Measurements from ENCODE around the gene EIF5.

EIF5 gene

DNA sequence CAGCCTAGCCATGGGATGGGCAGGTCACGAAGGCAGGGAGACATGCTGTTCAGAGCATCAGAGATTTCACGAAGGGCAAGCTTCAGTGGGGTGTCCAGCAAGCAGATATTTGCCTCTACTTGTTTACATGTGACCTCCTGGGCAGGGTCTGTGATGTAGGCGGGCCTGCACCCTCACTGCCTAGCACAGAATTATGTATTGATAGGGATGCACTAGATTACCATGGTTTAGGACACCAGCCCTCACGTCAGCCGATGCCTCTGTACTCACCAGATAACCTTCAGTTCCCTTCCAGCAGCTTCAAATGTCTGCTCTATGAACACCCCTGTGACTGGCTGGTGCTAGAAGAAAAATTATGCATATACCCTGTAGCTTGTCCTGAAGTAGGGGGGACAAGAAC is 5.1 kb upstream of the EIF5 start:
- no peak for TF ChIP-seq TAF1 (IDR thresholded peaks at IDR 0.05; ENCODE audit: borderline replicate concordance, low read depth, low read length)
- TF ChIP-seq POLR2A (IDR thresholded peaks at IDR 0.05; ENCODE audit: low read depth, low read length), result no peak
- DNase-seq (ENCODE audit: insufficient read length) (no peak), FAIRE-seq (no peak)

DNA sequence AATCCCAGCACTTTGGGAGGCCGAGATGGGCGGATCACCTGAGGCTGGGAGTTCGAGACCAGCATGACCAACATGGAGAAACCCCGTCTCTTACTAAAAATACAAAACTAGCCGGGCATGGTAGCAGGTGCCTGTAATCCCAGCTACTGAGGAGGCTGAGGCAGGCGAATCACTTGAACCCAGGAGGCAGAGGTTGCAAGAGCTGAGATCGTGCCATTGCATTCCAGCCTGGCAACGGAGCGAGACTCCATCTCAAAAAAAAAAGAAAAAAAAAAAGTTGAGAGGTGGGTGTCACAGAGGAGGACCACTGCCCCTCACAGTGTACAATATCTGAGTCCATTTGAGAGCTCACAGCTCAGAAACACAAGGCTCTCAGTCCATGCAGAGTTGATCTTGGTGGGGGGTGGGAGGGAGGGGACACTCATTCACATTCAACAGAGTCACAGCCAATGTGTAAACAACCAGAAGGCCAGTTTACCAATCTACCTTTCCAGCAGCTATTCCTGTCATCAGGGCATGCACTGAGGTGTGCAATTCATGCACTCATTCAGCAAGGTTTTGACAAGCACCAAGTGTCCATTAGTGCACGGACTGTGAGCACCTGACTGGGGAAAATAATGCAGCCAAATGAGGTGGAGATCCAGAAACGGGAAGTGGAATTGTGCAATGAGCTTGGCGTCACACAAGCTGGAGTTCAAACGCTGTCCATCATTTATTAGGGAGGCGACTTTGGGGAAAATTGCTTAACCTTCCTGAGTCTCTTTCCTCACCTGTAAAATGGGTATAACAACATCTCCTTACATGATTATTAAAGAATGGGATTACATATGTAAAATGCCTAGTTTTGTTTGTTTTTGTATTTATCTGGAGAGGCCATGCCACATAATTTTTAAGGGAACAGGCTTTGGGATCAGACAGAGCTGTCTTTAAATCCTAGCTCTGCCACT is 4.4 kb upstream of the EIF5 start:
- no peak for FAIRE-seq
- TF ChIP-seq POLR2A (IDR thresholded peaks at IDR 0.05; ENCODE audit: low read depth, low read length) (no peak), TAF1 (IDR thresholded peaks at IDR 0.05; ENCODE audit: borderline replicate concordance, low read depth, low read length) (no peak), POLR2AphosphoS5 (IDR thresholded peaks at IDR 0.05; ENCODE audit: low read depth, low read length) (no peak)
- no peak for DNase-seq (ENCODE audit: insufficient read length)

GRCh38 chr14:103330536-103330935 is 3.5 kb upstream of the EIF5 start:
- TF ChIP-seq POLR2AphosphoS5 (IDR thresholded peaks at IDR 0.05; ENCODE audit: low read depth, low read length) (no peak), POLR2A (IDR thresholded peaks at IDR 0.05; ENCODE audit: low read depth, low read length) (no peak), TAF1 (IDR thresholded peaks at IDR 0.05; ENCODE audit: borderline replicate concordance, low read depth, low read length) (no peak)
- DNase-seq (ENCODE audit: insufficient read length) (no peak), FAIRE-seq (no peak)

GRCh38 chr14:103332143-103332919 is 1.7 kb upstream of the EIF5 start:
- TF ChIP-seq POLR2A (IDR thresholded peaks at IDR 0.05; ENCODE audit: low read depth, low read length) (no peak), POLR2AphosphoS5 (IDR thresholded peaks at IDR 0.05; ENCODE audit: low read depth, low read length) (peak; percentile 33; the same call in 1 of the 2 replicates)
- FAIRE-seq (no peak), DNase-seq (ENCODE audit: insufficient read length) (no peak)

GRCh38 chr14:103334644-103335622 is 896 bp downstream of the EIF5 start:
- TF ChIP-seq POLR2AphosphoS5 (IDR thresholded peaks at IDR 0.05; ENCODE audit: low read depth, low read length), result peak; percentile 72; the same call in 1 of the 2 replicates
- peak; percentile 65 for TF ChIP-seq POLR2A (IDR thresholded peaks at IDR 0.05; ENCODE audit: low read depth, low read length)
- TF ChIP-seq TAF1 (IDR thresholded peaks at IDR 0.05; ENCODE audit: borderline replicate concordance, low read depth, low read length), result no peak; the same call in 1 of the 2 replicates
- DNase-seq (ENCODE audit: insufficient read length) (no peak), FAIRE-seq (peak; percentile 14)

- TF ChIP-seq POLR2AphosphoS5 (IDR thresholded peaks at IDR 0.05; ENCODE audit: low read depth, low read length) (no peak), POLR2A (IDR thresholded peaks at IDR 0.05; ENCODE audit: low read depth, low read length) (no peak), TAF1 (IDR thresholded peaks at IDR 0.05; ENCODE audit: borderline replicate concordance, low read depth, low read length) (no peak)
- FAIRE-seq (no peak), DNase-seq (ENCODE audit: insufficient read length) (no peak)
Measured at GRCh38 chr14:103336191-103336590, 2.2 kb downstream of the EIF5 start.

- FAIRE-seq (no peak), DNase-seq (ENCODE audit: insufficient read length) (no peak)
- TF ChIP-seq POLR2AphosphoS5 (IDR thresholded peaks at IDR 0.05; ENCODE audit: low read depth, low read length) (peak; percentile 17; the same call in 1 of the 2 replicates), TAF1 (IDR thresholded peaks at IDR 0.05; ENCODE audit: borderline replicate concordance, low read depth, low read length) (no peak), POLR2A (IDR thresholded peaks at IDR 0.05; ENCODE audit: low read depth, low read length) (peak; percentile 12; the same call in 1 of the 2 replicates)
Measured at GRCh38 chr14:103337794-103338193, 3.8 kb downstream of the EIF5 start.

DNA sequence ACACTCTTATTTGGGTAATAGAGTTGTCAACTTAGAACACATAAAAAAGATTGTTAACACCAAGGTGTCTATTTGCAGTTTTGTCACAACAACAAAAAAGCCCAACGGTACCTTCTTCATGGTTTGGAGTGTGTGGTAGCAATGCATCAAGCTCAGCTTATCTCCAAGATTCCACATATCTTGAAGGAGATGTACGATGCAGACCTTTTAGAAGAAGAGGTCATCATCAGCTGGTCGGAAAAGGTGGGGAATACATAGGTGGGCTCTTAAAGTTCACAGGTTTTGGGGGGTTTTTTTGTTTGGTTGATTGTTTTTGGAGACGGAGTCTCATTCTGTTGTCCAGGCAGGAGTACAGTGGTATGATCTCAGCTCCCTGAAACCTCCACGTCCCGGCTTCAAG is 5.5 kb downstream of the EIF5 start:
- FAIRE-seq (no peak), DNase-seq (ENCODE audit: insufficient read length) (no peak)
- TF ChIP-seq POLR2A (IDR thresholded peaks at IDR 0.05; ENCODE audit: low read depth, low read length) (peak; percentile 50; the same call in 1 of the 2 replicates), POLR2AphosphoS5 (IDR thresholded peaks at IDR 0.05; ENCODE audit: low read depth, low read length) (no peak), TAF1 (IDR thresholded peaks at IDR 0.05; ENCODE audit: borderline replicate concordance, low read depth, low read length) (no peak)

DNA sequence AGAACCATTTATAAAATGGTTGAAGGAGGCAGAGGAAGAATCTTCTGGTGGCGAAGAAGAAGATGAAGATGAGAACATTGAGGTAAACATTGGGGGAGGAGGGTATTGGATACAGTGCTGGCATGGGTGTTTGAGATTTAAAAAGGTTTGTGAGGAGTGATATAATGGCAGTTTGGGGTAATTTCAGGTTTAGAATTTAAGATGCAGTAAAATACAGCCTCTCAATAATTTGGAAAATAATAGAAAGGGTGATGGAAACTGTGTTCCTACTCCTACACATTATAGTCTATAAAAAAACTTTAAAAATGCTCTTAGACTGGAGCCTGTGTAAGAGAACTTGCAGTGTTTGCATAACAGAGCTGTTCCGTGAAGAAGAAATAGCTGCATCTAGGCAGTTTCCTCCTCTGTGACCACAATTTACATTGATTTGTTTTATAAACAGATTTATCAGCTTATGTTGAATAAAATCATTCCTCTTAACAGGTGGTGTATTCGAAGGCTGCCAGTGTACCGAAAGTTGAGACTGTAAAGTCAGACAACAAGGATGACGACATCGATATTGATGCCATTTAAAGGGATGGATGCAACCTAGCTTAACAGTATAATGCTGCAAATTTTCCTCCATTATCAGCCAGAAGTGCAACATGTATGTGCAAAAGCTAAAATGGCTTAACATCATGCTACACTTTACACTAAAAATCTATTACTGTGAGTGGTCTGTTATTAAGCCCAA is 6.6 kb downstream of the EIF5 start:
- TF ChIP-seq POLR2AphosphoS5 (IDR thresholded peaks at IDR 0.05; ENCODE audit: low read depth, low read length) (no peak), TAF1 (IDR thresholded peaks at IDR 0.05; ENCODE audit: borderline replicate concordance, low read depth, low read length) (no peak), POLR2A (IDR thresholded peaks at IDR 0.05; ENCODE audit: low read depth, low read length) (no peak)
- FAIRE-seq (peak; percentile 30), DNase-seq (ENCODE audit: insufficient read length) (no peak)
